GM21576 (cell line): ENCODE results near the gene FGF19.

Experiments used
- ATAC-seq: cut with Tn5 transposase; IDR thresholded peaks from one replicate; pipeline ENCODE4 v1.9.1; 2021; ENCODE audit warnings: mild to moderate bottlenecking, moderate library complexity; ENCODE audit not compliant: unreplicated experiment

Gene FGF19

GRCh38 chr11:69703768-69704507 lies at the start of gene FGF19:
Gene FGF19 (minus strand): TSS chr11:69704022. CDS start chr11:69703876, 146 bp downstream.
- ATAC-seq = no peak

GRCh38 chr11:69752890-69753289 lies 49.1 kb upstream of the FGF19 start:
- no peak for ATAC-seq

GRCh38 chr11:69750875-69751597 lies 47.2 kb upstream of the FGF19 start:
- no peak for ATAC-seq

GRCh38 chr11:69750108-69750850 lies 46.5 kb upstream of the FGF19 start:
- no peak for ATAC-seq

GRCh38 chr11:69748637-69749036 lies 44.8 kb upstream of the FGF19 start:
- no peak for ATAC-seq

- no peak for ATAC-seq
Measured at GRCh38 chr11:69746752-69747742, 43.2 kb upstream of the FGF19 start.

- no peak for ATAC-seq
Measured at GRCh38 chr11:69746140-69746539, 42.3 kb upstream of the FGF19 start.

- ATAC-seq = no peak
Measured at GRCh38 chr11:69745201-69745600, 41.4 kb upstream of the FGF19 start.

- ATAC-seq = no peak
Measured at GRCh38 chr11:69744435-69744834, 40.6 kb upstream of the FGF19 start.

GRCh38 chr11:69734841-69735240 lies 31.0 kb upstream of the FGF19 start:
- ATAC-seq = no peak

GRCh38 chr11:69734367-69734766 lies 30.5 kb upstream of the FGF19 start:
- no peak for ATAC-seq

GRCh38 chr11:69732910-69733309 lies 29.1 kb upstream of the FGF19 start:
- ATAC-seq = no peak

GRCh38 chr11:69731110-69731509 lies 27.3 kb upstream of the FGF19 start:
- no peak for ATAC-seq

GRCh38 chr11:69730500-69730899 lies 26.7 kb upstream of the FGF19 start:
- ATAC-seq = no peak

- no peak for ATAC-seq
Measured at GRCh38 chr11:69729252-69729651, 25.4 kb upstream of the FGF19 start.

GRCh38 chr11:69727266-69727665 lies 23.4 kb upstream of the FGF19 start:
- no peak for ATAC-seq

GRCh38 chr11:69726481-69726880 lies 22.7 kb upstream of the FGF19 start:
- ATAC-seq = no peak

- ATAC-seq = no peak
Measured at GRCh38 chr11:69726019-69726418, 22.2 kb upstream of the FGF19 start.

GRCh38 chr11:69721745-69722144 lies 17.9 kb upstream of the FGF19 start:
- no peak for ATAC-seq

GRCh38 chr11:69721106-69721505 lies 17.3 kb upstream of the FGF19 start:
- ATAC-seq = no peak
